Epidermal melanocyte (primary cell): ENCODE results near the gene HIGD1A.
"Not testable (repeated sequence)": the region's sequence is repeated elsewhere in the genome, so short reads cannot be mapped to it uniquely, and the experiment has no call there.

ENCODE experiments used
- DNase-seq: peaks from one replicate; pipeline ENCODE4 v3.0.0; 2011; ENCODE audit warnings: low spot score; ENCODE audit not compliant: insufficient read length

HIGD1A gene

GRCh38 chr3:42829628-42830436, 25.5 kb upstream of the HIGD1A start:
- no peak for DNase-seq

GRCh38 chr3:42829083-42829627, 24.9 kb upstream of the HIGD1A start:
- DNase-seq, result no peak

DNA sequence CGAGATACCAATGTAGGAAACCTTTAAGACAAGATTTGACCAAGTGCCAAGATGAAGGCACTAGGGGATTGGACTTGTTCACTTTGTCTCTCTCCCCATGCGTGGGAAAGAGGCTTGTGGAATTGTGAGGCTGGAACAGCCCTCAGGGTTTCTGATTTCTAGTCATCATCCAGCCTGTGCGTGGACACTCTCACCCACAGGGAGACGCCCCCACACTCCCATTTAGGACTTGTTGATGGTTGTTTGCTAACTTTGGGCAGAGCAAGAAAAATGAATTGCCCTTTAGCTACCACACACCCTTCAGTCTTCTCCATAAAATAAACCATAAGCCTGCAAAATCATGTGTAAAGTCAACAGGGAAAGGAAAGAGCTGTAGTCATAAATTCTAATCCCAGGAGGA, 23.4 kb upstream of the HIGD1A start:
- no peak for DNase-seq

DNA sequence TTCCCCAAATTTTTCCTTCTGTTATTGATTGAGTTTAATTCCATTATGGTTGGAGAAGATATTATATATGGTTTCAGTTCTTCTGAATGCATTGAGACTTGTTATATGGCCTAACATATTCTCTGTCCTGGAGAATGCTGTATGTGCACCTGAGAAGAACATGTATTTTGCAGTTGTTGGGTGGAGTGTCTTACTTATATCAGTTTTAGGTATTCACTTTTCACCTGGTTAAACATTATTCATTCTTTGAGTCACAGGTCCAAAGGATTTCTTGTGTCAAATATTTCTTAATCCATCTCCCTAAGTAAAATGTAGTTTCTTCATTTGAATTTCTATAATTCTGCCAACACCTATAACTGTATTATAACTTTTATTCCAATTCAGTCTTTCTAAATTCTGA, 22.7 kb upstream of the HIGD1A start:
- DNase-seq, result no peak

DNA sequence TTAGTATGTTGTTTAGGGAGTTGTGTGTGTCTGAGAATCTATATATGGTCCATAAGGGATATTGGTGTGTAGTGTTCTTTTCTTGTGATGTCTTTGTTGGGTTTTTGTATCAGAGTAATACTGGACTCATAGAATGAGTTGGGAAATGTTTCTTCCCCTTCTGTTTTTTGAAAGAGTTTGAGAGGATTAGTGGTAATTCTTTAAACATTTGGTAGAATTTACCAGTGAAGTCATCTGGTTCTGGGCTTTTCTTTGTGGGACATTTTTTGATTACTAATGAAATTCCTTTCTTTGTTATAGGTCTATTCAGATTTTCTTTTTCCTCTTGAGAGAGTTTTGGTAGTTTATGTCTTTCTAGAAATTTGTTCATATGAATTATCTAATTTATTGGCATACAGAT, 21.9 kb upstream of the HIGD1A start:
- DNase-seq, result no peak

GRCh38 chr3:42823351-42823750, 19.1 kb upstream of the HIGD1A start:
- DNase-seq, result no peak

DNA sequence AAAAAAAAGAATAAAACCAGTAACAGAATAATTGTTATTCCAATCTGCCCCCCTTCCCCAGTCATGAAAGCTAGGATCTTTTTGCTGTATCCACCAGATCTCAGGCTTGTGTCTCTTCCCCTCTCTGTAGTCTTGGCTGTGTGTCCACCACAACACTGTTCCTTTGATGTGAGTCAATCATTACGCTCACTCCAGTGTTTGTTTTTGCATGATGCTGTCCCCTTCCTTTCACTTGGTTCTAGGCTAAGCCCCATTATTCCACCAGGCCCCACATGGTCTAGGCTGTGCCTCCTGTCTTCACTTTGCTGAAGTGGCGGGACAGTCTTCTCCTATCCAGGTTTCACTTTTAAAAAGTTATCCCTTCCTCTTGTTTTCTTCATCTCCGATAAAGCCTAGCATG, 18.5 kb upstream of the HIGD1A start:
- DNase-seq, result no peak

- DNase-seq, result no peak
Observed at GRCh38 chr3:42820746-42821051, 16.4 kb upstream of the HIGD1A start.

DNA sequence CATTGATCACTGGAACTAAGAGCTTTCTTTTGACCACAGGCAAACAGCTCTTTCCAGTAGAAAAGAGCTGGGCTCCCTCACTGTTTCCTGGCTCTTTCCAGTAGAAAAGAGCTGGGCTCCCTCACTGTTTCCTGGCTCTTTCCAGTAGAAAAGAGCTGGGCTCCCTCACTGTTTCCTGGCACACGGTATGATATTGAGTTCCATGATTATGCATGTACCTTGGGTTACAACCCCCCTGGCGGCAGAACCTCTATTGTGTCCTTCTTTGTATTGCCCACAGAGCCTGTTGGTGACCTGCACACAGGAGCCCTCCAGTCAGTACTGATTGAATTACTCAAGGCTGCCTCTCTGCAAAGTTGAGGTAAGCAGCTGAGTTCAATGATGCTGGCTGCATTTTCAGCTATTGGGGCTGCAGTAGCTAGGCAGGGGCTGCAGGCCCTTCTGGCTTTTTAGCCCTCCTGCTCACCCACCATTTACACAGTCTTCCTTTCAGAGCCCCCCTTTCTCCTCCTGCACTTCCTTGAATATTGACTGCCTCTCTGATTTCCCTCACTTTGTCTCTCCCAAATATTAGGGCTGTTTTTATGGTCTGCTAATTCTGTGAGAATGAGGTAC, 15.2 kb upstream of the HIGD1A start:
- no peak for DNase-seq

GRCh38 chr3:42815826-42816225, 11.5 kb upstream of the HIGD1A start:
- DNase-seq, result no peak

DNA sequence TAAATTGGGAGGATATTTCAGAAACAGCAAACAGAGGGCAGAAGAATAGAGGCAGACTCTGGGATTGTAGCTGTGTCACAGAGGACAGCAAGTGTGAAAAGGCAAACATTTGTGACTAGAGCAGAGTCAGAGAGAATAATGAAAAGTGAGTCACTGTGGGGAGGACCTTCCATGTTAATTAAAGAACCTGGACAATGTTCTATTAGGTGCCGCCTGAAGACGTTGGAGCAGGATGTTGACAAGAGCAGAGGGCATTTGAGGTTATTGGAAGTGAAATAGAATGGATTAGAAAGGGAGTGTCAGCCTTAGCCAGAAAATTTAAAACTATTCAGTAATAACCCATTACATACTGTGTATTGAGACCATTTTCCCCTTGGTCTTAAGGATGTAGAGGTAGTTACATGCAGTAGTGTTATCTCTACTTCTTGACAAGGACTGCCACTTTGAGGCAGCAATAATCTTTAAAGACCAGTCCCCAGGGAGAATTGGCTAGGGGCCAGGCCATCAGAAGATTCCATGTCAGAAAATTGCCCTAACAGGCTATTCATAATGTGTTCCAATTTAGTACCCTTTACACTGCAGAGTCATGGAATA, 10.7 kb upstream of the HIGD1A start:
- DNase-seq, result no peak

DNA sequence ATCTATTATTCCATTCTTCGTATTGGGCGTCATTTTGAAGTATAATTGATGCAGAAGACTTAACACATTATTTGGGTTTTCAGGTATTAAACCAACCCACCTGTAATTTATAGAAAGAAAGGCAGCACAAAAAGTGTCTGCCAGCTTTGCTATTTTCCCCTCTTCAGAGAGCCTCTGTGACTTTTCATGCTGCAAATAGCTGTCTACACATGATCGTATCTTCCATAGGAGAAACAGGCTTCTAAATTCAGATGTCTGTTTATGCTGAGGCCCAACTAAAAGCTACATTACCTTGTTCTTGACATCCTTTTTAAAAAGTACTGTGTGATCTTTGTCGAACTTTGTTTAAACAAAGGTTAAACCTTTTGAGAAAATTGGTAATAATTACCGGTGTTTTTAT, 10.0 kb upstream of the HIGD1A start:
- no peak for DNase-seq

DNA sequence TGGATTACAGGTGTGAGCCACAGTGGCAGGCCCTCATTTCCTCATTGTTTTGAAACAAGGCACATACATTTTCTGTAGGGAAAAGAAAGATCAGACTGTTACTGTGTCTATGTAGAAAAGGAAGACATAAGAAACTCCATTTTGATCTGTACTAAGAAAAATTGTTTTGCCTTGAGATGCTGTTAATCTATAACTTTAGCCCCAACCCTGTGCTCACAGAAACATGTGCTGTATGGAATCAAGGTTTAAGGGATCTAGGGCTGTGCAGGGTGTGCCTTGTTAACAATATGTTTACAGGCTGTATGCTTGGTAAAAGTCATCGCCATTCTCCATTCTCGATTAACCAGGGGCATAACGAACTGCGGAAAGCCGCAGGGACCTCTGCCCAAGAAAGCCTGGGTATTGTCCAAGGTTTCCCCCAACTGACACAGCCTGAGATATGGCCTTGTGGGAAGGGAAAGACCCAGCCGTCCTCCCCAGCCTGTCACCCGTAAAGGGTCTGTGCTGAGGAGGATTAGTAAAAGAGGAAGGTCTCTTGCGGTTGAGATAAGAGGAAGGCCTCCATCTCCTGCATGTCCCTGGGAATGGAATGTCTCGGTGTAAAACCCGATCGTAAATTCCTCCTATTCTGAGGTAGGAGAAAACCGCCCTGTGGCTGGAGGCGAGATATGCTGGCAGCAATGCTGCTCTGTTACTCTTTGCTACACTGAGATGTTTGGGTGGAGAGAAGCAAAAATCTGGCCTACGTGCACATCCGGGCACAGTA, 7.0 kb upstream of the HIGD1A start:
- DNase-seq, result not testable (repeated sequence)

- not testable (repeated sequence) for DNase-seq
Observed at GRCh38 chr3:42810706-42811105, 6.4 kb upstream of the HIGD1A start.

GRCh38 chr3:42809202-42809601, 4.9 kb upstream of the HIGD1A start, which contains the start of gene ACKR2:
Gene ACKR2 (plus strand): TSS chr3:42809445. CDS start chr3:42864503, 55,058 bp downstream.
- DNase-seq, result no peak

DNA sequence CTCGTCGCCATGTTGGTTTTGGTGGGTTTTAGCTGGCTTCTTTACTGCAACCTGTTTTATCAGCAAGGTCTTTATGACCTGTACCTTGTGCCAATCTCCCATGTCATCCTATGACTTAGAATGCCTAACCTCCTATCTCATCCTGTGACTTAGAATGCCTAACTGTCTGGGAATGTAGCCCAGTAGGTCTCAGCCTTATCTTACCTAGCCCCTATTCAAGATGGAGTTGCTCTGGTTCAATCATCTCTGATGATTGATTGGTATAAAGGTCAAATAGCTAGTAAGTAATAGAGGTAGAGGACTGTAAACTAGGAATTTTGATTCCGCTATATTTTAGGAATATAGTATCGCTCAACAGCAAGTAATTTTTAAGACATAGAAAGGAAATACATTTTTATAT, 3.6 kb upstream of the HIGD1A start:
- no peak for DNase-seq

- no peak for DNase-seq
Observed at GRCh38 chr3:42805141-42805821, 991 bp upstream of the HIGD1A start.

DNA sequence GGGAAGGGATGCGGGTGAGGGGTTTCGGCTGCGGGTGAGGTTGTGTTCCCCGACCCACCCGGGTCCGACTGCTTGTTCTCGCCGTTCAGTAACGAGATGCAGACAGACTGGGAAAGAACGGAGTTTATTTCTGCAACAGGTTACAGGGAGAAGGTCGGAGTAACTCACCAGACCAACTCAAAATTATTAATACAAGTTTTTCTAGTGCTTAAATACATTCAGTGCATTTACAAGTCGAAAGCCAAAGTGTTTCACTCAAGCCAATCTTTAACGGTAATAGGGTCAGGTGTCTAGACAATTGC, 492 bp upstream of the HIGD1A start:
- no peak for DNase-seq

DNA sequence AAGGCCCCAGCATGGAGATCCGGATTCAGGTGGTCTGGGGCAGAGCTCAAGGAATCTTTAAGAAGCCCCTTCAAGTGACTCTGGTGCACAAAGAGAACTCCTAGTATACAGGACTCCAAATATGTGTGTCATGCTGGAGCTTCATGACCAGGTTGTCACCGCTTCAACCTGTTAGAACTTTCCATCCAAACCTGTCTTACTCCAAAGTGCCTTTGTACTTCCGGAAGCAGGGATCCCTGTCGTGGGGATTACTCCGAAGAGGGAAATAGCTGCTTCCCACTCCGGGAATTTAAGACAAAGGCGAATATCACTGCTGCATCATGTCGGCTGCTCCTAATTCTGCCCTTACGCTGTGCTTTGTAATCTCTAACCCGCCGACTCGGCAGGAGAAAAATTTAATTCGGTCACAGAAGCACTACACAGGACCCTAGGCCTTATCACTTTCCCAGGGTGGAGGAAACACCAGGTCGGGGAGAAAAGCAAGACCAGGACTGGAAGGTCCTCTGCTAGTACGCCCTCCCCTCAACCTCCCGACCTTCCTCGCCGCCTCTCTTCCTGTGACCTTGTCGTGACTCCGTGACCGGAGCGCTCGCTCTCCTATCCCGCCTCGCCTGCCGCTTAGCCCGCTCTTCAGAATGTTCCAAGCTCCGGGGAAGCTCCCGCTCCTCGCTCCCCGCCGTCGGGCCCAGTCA, 730 bp downstream of the HIGD1A start:
- DNase-seq, result no peak

DNA sequence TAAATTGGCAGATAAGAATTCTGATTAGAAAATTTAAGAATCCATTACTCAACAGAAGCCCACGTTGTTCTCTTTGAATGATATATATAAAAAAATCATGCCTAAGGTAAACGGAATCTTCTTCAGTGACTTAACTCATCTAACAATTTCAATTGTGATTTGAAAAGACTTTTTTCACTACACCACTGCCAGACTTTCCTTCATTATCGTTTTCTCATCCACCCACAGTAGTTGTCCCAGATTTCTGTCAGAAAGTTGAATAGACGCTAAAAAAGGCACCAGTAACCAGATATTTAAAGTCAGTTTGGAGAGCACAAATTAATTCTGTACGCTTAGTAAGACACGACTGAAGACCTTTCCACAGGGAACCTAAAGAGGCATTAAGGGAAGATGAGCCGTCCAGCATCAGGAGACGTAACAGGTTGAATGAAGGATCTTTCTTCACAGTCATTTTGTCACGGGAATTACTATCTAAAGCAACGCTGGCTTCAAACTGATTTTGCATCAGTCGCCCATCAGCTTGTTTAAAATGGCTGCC, 1.3 kb downstream of the HIGD1A start:
- DNase-seq, result no peak

GRCh38 chr3:42801784-42802183, 2.5 kb downstream of the HIGD1A start:
- DNase-seq, result no peak
